ENCODE measurements around the gene OCIAD2.
"Not testable (repeated sequence)": the region's sequence is repeated elsewhere in the genome, so short reads cannot be mapped to it uniquely, and the experiment has no call there.

The OCIAD2 gene

GRCh38 chr4:48930654-48931053, 24.1 kb upstream of the OCIAD2 start:
- no peak for DNase-seq (ENCODE audit: insufficient read length, low spot score)
- FAIRE-seq: no peak
- TF ChIP-seq, protein P1, sequence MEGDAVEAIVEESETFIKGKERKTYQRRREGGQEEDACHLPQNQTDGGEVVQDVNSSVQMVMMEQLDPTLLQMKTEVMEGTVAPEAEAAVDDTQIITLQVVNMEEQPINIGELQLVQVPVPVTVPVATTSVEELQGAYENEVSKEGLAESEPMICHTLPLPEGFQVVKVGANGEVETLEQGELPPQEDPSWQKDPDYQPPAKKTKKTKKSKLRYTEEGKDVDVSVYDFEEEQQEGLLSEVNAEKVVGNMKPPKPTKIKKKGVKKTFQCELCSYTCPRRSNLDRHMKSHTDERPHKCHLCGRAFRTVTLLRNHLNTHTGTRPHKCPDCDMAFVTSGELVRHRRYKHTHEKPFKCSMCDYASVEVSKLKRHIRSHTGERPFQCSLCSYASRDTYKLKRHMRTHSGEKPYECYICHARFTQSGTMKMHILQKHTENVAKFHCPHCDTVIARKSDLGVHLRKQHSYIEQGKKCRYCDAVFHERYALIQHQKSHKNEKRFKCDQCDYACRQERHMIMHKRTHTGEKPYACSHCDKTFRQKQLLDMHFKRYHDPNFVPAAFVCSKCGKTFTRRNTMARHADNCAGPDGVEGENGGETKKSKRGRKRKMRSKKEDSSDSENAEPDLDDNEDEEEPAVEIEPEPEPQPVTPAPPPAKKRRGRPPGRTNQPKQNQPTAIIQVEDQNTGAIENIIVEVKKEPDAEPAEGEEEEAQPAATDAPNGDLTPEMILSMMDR (IDR thresholded peaks at IDR 0.05; ENCODE audit: insufficient read depth, missing control alignments): no peak

DNA sequence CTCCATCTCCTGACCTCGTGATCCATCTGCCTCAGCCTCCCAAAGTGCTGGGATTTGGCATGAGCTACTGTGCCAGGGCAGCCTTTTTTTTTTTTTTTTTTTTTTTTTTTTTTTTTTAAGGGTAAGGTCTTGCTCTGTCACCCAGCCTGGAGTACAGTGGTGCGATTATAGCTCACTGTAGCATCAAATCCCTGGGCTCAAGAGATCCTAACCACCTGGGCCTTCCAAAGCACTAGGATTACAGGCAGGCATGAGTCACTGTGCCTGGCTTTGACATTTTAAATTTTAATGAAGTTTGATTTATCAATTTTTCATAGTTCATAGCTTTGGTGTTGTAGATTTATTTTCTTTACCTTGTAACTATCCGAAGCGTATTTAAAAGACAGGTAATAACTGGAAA, 17.8 kb upstream of the OCIAD2 start:
- FAIRE-seq: no peak

GRCh38 chr4:48923065-48923464, 16.5 kb upstream of the OCIAD2 start:
- not testable (repeated sequence) for DNase-seq (ENCODE audit: insufficient read length, low spot score); FAIRE-seq

More for the DNA sequence above, 17.8 kb upstream of the OCIAD2 start:
- TF ChIP-seq, protein P1 (IDR thresholded peaks at IDR 0.05; ENCODE audit: insufficient read depth, missing control alignments): no peak
- no peak for DNase-seq (ENCODE audit: insufficient read length, low spot score)

- DNase-seq (ENCODE audit: insufficient read length, low spot score) (no peak), FAIRE-seq (no peak)
- TF ChIP-seq, protein P1 (IDR thresholded peaks at IDR 0.05; ENCODE audit: insufficient read depth, missing control alignments): no peak
Observed at GRCh38 chr4:48914311-48914710, 7.7 kb upstream of the OCIAD2 start.

GRCh38 chr4:48913346-48913745, 6.8 kb upstream of the OCIAD2 start:
- no peak for DNase-seq (ENCODE audit: insufficient read length, low spot score)
- TF ChIP-seq, protein P1 (IDR thresholded peaks at IDR 0.05; ENCODE audit: insufficient read depth, missing control alignments): no peak
- no peak for FAIRE-seq

- TF ChIP-seq, protein P1 (IDR thresholded peaks at IDR 0.05; ENCODE audit: insufficient read depth, missing control alignments): no peak
- DNase-seq (ENCODE audit: insufficient read length, low spot score) (no peak), FAIRE-seq (no peak)
Observed at GRCh38 chr4:48912349-48912748, 5.8 kb upstream of the OCIAD2 start.

DNA sequence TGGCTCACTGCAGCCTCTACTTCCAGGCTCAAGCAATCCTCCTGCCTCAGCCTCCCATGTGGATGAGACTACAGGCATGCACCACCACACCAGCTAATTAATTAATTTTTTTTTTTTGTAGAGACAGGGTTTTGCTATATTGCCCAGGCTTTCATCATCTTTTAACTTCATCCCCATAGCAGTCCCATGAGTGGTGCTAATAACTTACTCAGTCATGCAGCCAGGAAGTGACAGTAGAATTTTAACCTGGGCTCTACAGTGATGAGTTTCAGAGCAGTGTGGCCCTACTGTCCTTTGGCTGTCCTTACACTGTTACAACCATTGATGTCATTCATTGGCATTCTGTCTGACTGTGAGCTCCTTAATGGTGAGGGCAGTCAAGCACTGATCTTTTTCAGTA, 3.9 kb upstream of the OCIAD2 start:
- FAIRE-seq (no peak), DNase-seq (ENCODE audit: insufficient read length, low spot score) (no peak)
- TF ChIP-seq, protein P1 (IDR thresholded peaks at IDR 0.05; ENCODE audit: insufficient read depth, missing control alignments): no peak

DNA sequence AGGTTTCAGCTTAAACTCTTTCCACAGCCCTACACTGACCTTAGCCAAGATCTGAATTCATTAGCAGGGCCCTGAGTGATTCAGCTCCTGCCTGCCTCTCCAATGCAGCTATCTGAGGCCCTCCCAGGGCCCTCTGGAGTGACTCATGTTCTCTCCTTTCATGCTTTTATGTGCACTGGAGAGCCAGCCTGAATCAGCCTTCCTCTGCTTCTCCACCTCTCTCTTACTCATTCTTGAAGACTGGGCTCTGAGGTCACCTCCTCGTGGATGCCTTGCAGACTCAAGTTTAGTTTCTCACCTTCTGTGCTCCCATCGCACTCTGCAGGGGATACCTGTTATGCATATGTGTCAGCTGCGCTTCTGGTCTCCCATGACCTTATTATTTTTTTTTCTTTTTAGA, 3.1 kb upstream of the OCIAD2 start:
- TF ChIP-seq, protein P1 (IDR thresholded peaks at IDR 0.05; ENCODE audit: insufficient read depth, missing control alignments): no peak
- no peak for DNase-seq (ENCODE audit: insufficient read length, low spot score)
- FAIRE-seq: no peak
